Measurements from ENCODE around the gene MAB21L2. TPM values are rescaled to one million over a fixed set of nuclear protein-coding genes. Genes with fewer than 3 reads are reported as not detected.
"Not testable (repeated sequence)": the region's sequence is repeated elsewhere in the genome, so short reads cannot be mapped to it uniquely, and the experiment has no call there.

MAB21L2 gene
- polyA plus RNA-seq, 3 donors = not detected

DNA sequence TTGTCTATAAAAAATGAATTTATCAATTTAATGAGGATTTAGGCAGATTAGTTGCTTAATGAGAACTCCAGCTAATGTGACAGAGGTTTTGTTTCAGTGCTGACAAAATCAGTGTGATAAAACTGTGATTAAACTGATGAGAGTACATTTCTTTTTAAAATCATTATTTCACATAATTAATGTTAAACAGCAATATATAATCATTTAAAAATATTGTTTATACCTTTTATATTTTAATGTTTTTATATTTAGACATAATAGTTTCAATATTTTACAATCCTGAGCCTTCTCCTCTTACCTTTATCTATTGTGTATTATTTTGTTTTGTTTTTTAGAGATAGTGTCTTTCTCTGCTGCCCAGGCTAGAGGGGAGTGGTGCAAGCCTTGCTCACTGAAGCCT lies 47.1 kb upstream of the MAB21L2 start:
- Histone ChIP-seq H2AFZ (ENCODE audit: insufficient read depth, low read depth, low read length, poor library complexity, severe bottlenecking) (no peak overlapping the region), H3K9ac (ENCODE audit: insufficient read depth, low read length, poor library complexity, severe bottlenecking) (no peak overlapping the region), H3K4me2 (replicated peaks; ENCODE audit: extremely low read depth, low read length, poor library complexity, severe bottlenecking) (no peak overlapping the region), H3K36me3 (replicated peaks in 1 of 2; ENCODE audit: control insufficient read depth in 1 of 2, insufficient read depth in 2 of 2, low read length in 2 of 2) (no peaks in the 10 kb centered on the region), H3K27me3 (ENCODE audit: control insufficient read depth in 2 of 2, insufficient read depth in 2 of 2, low read length in 2 of 2) (no peaks in the 10 kb centered on the region), H3K4me1 (ENCODE audit: control insufficient read depth in 1 of 2, insufficient read depth in 2 of 2, low read length in 2 of 2) (no peaks in the 10 kb centered on the region), H3K27ac (ENCODE audit: low read depth in 1 of 2, low read length in 2 of 2) (no peak overlapping the region), H3K79me2 (ENCODE audit: insufficient read depth, low read length) (no peaks in the 10 kb centered on the region), H4K20me1 (ENCODE audit: insufficient read depth, low read length) (no peaks in the 10 kb centered on the region), H3K4me3 (replicated peaks in 1 of 3; ENCODE audit: low read depth in 2 of 3, low read length in 3 of 3) (no peak overlapping the region), H3K9me3 (replicated peaks in 1 of 2; ENCODE audit: control insufficient read depth in 1 of 2, insufficient read depth in 1 of 2, low read length in 2 of 2) (no peaks in the 10 kb centered on the region)
- Mint-ChIP-seq H3K4me3 (no peak overlapping the region), H3K27ac (no peak overlapping the region), H3K27me3 (ENCODE audit: low read depth in 3 of 3) (peaks cover 0 to 2% (median 0%) of the 10 kb centered on the region in 3 donors), H3K36me3 (no peaks in the 10 kb centered on the region), H3K9me3 (peaks cover 0 to 5% (median 0%) of the 10 kb centered on the region in 7 donors), H3K4me1 (no peaks in the 10 kb centered on the region)
- TF ChIP-seq, protein P1, sequence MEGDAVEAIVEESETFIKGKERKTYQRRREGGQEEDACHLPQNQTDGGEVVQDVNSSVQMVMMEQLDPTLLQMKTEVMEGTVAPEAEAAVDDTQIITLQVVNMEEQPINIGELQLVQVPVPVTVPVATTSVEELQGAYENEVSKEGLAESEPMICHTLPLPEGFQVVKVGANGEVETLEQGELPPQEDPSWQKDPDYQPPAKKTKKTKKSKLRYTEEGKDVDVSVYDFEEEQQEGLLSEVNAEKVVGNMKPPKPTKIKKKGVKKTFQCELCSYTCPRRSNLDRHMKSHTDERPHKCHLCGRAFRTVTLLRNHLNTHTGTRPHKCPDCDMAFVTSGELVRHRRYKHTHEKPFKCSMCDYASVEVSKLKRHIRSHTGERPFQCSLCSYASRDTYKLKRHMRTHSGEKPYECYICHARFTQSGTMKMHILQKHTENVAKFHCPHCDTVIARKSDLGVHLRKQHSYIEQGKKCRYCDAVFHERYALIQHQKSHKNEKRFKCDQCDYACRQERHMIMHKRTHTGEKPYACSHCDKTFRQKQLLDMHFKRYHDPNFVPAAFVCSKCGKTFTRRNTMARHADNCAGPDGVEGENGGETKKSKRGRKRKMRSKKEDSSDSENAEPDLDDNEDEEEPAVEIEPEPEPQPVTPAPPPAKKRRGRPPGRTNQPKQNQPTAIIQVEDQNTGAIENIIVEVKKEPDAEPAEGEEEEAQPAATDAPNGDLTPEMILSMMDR (IDR thresholded peaks at IDR 0.05) = no peak
- no peak for DNase-seq
- intact Hi-C loops (cut with micrococcal nuclease) = no loop called here

DNA sequence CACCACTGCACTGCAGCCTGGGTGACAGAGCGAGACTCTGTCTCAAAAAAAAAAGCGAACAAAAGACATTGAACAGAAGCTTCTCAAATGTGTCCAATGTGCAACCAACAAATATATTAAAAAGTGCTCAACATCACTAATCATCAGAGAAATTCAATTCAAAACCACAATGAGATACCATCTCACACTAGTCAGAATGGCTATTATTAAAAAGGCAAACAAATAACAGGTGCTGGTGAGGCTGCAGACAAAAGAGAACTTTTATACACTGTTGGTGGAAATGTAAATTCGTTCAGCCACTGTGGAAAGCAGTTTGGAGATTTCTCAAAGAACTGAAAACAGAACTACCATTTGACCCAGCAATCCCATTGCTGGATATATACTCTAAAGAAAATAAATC lies 44.0 kb upstream of the MAB21L2 start:
- DNase-seq; H3K4me3 Mint-ChIP-seq; H3K4me1 ChIP-seq (ENCODE audit: control insufficient read depth in 1 of 2, insufficient read depth in 2 of 2, low read length in 2 of 2); H3K36me3 Mint-ChIP-seq; H3K9me3 ChIP-seq (replicated peaks in 1 of 2; ENCODE audit: control insufficient read depth in 1 of 2, insufficient read depth in 1 of 2, low read length in 2 of 2); intact Hi-C loops (cut with micrococcal nuclease); H2AFZ ChIP-seq (ENCODE audit: insufficient read depth, low read depth, low read length, poor library complexity, severe bottlenecking); H3K27ac ChIP-seq (ENCODE audit: low read depth in 1 of 2, low read length in 2 of 2); H3K4me1 Mint-ChIP-seq; H4K20me1 ChIP-seq (ENCODE audit: insufficient read depth, low read length); H3K27me3 Mint-ChIP-seq (ENCODE audit: low read depth in 3 of 3); H3K4me2 ChIP-seq (replicated peaks; ENCODE audit: extremely low read depth, low read length, poor library complexity, severe bottlenecking); H3K27me3 ChIP-seq (ENCODE audit: control insufficient read depth in 2 of 2, insufficient read depth in 2 of 2, low read length in 2 of 2); H3K79me2 ChIP-seq (ENCODE audit: insufficient read depth, low read length); H3K36me3 ChIP-seq (replicated peaks in 1 of 2; ENCODE audit: control insufficient read depth in 1 of 2, insufficient read depth in 2 of 2, low read length in 2 of 2); H3K9me3 Mint-ChIP-seq; H3K9ac ChIP-seq (ENCODE audit: insufficient read depth, low read length, poor library complexity, severe bottlenecking); H3K27ac Mint-ChIP-seq; H3K4me3 ChIP-seq (replicated peaks in 1 of 3; ENCODE audit: low read depth in 2 of 3, low read length in 3 of 3): not testable (repeated sequence)
- 100% methylated on average over 1 of the region's 3 CpGs for WGBS (ENCODE audit: insufficient coverage)
